HUDEP-2 (cell line): ENCODE data around the gene TRAP1.
"Not testable (repeated sequence)": the region's sequence is repeated elsewhere in the genome, so short reads cannot be mapped to it uniquely, and the experiment has no call there.

Source experiments
- DNase-seq, 76 experiments: peaks; one replicate each; lab custom pipeline; 2025; ENCODE audit not compliant: unreplicated experiment in 76 of 76; lab: John Stamatoyannopoulos, UW

The TRAP1 gene

GRCh38 chr16:3715430-3715829 lies 1.9 kb downstream of the TRAP1 start:
- DNase-seq, result no peak

GRCh38 chr16:3714378-3714777 lies 2.9 kb downstream of the TRAP1 start:
- DNase-seq, result not testable (repeated sequence)

GRCh38 chr16:3713587-3714242 lies 3.6 kb downstream of the TRAP1 start:
- DNase-seq, result no peak

- no peak for DNase-seq
Measured at GRCh38 chr16:3712861-3713372, 4.4 kb downstream of the TRAP1 start.

- no peak for DNase-seq
Measured at GRCh38 chr16:3706253-3707012, 10.9 kb downstream of the TRAP1 start.

- no peak for DNase-seq
Measured at GRCh38 chr16:3702082-3702481, 15.2 kb downstream of the TRAP1 start.

GRCh38 chr16:3701531-3701930 lies 15.8 kb downstream of the TRAP1 start:
- no peak for DNase-seq

- peak in 4 of 76 experiments; percentile 2 to 24 (median 14) for DNase-seq
Measured at GRCh38 chr16:3698941-3699340, 18.4 kb downstream of the TRAP1 start.

GRCh38 chr16:3696425-3697218 lies 20.7 kb downstream of the TRAP1 start:
- peak in 60 of 76 experiments; percentile 7 to 82 (median 52) for DNase-seq

GRCh38 chr16:3695610-3696369 lies 21.5 kb downstream of the TRAP1 start:
- DNase-seq, result no peak

GRCh38 chr16:3694051-3694450 lies 23.3 kb downstream of the TRAP1 start:
- no peak for DNase-seq

GRCh38 chr16:3691761-3692160 lies 25.6 kb downstream of the TRAP1 start:
- DNase-seq, result no peak

GRCh38 chr16:3690980-3691720 lies 26.2 kb downstream of the TRAP1 start:
- DNase-seq, result peak in 58 of 76 experiments; percentile 1 to 64 (median 26)

GRCh38 chr16:3690470-3690928 lies 26.8 kb downstream of the TRAP1 start:
- peak in 74 of 76 experiments; percentile 29 to 86 (median 68) for DNase-seq

GRCh38 chr16:3689731-3690130 lies 27.6 kb downstream of the TRAP1 start:
- no peak for DNase-seq

GRCh38 chr16:3687792-3688191 lies 29.5 kb downstream of the TRAP1 start:
- no peak for DNase-seq

GRCh38 chr16:3687021-3687420 lies 30.3 kb downstream of the TRAP1 start:
- no peak for DNase-seq

- no peak for DNase-seq
Measured at GRCh38 chr16:3681206-3681605, 36.1 kb downstream of the TRAP1 start.

GRCh38 chr16:3677994-3678393 lies 39.3 kb downstream of the TRAP1 start:
- no peak for DNase-seq
